ENCODE data around the gene KIAA0753.

- TF ChIP-seq TAF1 (IDR thresholded peaks at IDR 0.05; ENCODE audit: low read depth, low read length) (no peak), POLR2A (IDR thresholded peaks at IDR 0.05; ENCODE audit: low read depth, low read length) (no peak)
These were observed 86.2 kb downstream of the KIAA0753 start for GRCh38 chr17:6554342-6554741.

Measured in GM12891 (cell line).